Measurements from ENCODE around the gene NTNG1.

NTNG1 gene

GRCh38 chr1:107142140-107142542 is 1.3 kb downstream of the NTNG1 start:
- H3K27me3 ChIP-seq (ENCODE audit: control insufficient read depth in 5 of 5, insufficient read depth in 4 of 5, low read length in 5 of 5) = peaks cover 5 to 34% (median 18%) of the 10 kb centered on the region in 5 donors
- no peak overlapping the region for H3K9ac ChIP-seq (ENCODE audit: low read length in 5 of 5)
- peak overlapping the region; percentile 52 to 71 (median 63) for H3K4me3 ChIP-seq (ENCODE audit: low read depth in 1 of 5, low read length in 5 of 5)
- H3K36me3 ChIP-seq (ENCODE audit: control insufficient read depth in 5 of 5, insufficient read depth in 5 of 5, low read length in 5 of 5) = no peaks in the 10 kb centered on the region
- H3K4me1 ChIP-seq (ENCODE audit: control insufficient read depth in 5 of 5, insufficient read depth in 5 of 5, low read length in 5 of 5) = peaks cover 0 to 20% (median 20%) of the 10 kb centered on the region in 5 donors
- H3K9me3 ChIP-seq (ENCODE audit: control insufficient read depth in 5 of 5, low read length in 5 of 5) = no peaks in the 10 kb centered on the region
- H3K27ac ChIP-seq (ENCODE audit: low read depth, low read length) = no peak overlapping the region

GRCh38 chr1:107142666-107143065 is 1.8 kb downstream of the NTNG1 start:
- Histone ChIP-seq H3K27me3 (ENCODE audit: control insufficient read depth in 5 of 5, insufficient read depth in 4 of 5, low read length in 5 of 5) (peaks cover 5 to 34% (median 18%) of the 10 kb centered on the region in 5 donors), H3K36me3 (ENCODE audit: control insufficient read depth in 5 of 5, insufficient read depth in 5 of 5, low read length in 5 of 5) (no peaks in the 10 kb centered on the region), H3K9ac (ENCODE audit: low read length in 5 of 5) (no peak overlapping the region), H3K9me3 (ENCODE audit: control insufficient read depth in 5 of 5, low read length in 5 of 5) (no peaks in the 10 kb centered on the region), H3K27ac (ENCODE audit: low read depth, low read length) (no peak overlapping the region), H3K4me1 (ENCODE audit: control insufficient read depth in 5 of 5, insufficient read depth in 5 of 5, low read length in 5 of 5) (peaks cover 0 to 20% (median 20%) of the 10 kb centered on the region in 5 donors), H3K4me3 (ENCODE audit: low read depth in 1 of 5, low read length in 5 of 5) (no peak overlapping the region)

- H3K4me1 ChIP-seq (ENCODE audit: control insufficient read depth in 5 of 5, insufficient read depth in 5 of 5, low read length in 5 of 5) = peaks cover 0 to 11% (median 10%) of the 10 kb centered on the region in 5 donors
- no peaks in the 10 kb centered on the region for H3K36me3 ChIP-seq (ENCODE audit: control insufficient read depth in 5 of 5, insufficient read depth in 5 of 5, low read length in 5 of 5)
- H3K9me3 ChIP-seq (ENCODE audit: control insufficient read depth in 5 of 5, low read length in 5 of 5) = no peaks in the 10 kb centered on the region
- H3K27ac ChIP-seq (ENCODE audit: low read depth, low read length) = no peak overlapping the region
- H3K4me3 ChIP-seq (ENCODE audit: low read depth in 1 of 5, low read length in 5 of 5) = no peak overlapping the region
- peaks cover 0 to 12% (median 7%) of the 10 kb centered on the region in 5 donors for H3K27me3 ChIP-seq (ENCODE audit: control insufficient read depth in 5 of 5, insufficient read depth in 4 of 5, low read length in 5 of 5)
- no peak overlapping the region for H3K9ac ChIP-seq (ENCODE audit: low read length in 5 of 5)
These were observed 4.8 kb downstream of the NTNG1 start for GRCh38 chr1:107145637-107146036.

GRCh38 chr1:107147843-107148242 is 7.0 kb downstream of the NTNG1 start:
- H3K27me3 ChIP-seq (ENCODE audit: control insufficient read depth in 5 of 5, insufficient read depth in 4 of 5, low read length in 5 of 5) = peaks cover 0 to 4% (median 3%) of the 10 kb centered on the region in 5 donors
- H3K9me3 ChIP-seq (ENCODE audit: control insufficient read depth in 5 of 5, low read length in 5 of 5) = no peaks in the 10 kb centered on the region
- H3K9ac ChIP-seq (ENCODE audit: low read length in 5 of 5) = no peak overlapping the region
- no peaks in the 10 kb centered on the region for H3K36me3 ChIP-seq (ENCODE audit: control insufficient read depth in 5 of 5, insufficient read depth in 5 of 5, low read length in 5 of 5)
- no peak overlapping the region for H3K4me3 ChIP-seq (ENCODE audit: low read depth in 1 of 5, low read length in 5 of 5)
- no peak overlapping the region for H3K27ac ChIP-seq (ENCODE audit: low read depth, low read length)
- H3K4me1 ChIP-seq (ENCODE audit: control insufficient read depth in 5 of 5, insufficient read depth in 5 of 5, low read length in 5 of 5) = no peaks in the 10 kb centered on the region

GRCh38 chr1:107149946-107150345 is 9.1 kb downstream of the NTNG1 start:
- H3K9me3 ChIP-seq (ENCODE audit: control insufficient read depth in 5 of 5, low read length in 5 of 5) = no peaks in the 10 kb centered on the region
- no peaks in the 10 kb centered on the region for H3K4me1 ChIP-seq (ENCODE audit: control insufficient read depth in 5 of 5, insufficient read depth in 5 of 5, low read length in 5 of 5)
- H3K27me3 ChIP-seq (ENCODE audit: control insufficient read depth in 5 of 5, insufficient read depth in 4 of 5, low read length in 5 of 5) = peaks cover 0 to 2% (median 0%) of the 10 kb centered on the region in 5 donors
- no peak overlapping the region for H3K9ac ChIP-seq (ENCODE audit: low read length in 5 of 5)
- no peak overlapping the region for H3K4me3 ChIP-seq (ENCODE audit: low read depth in 1 of 5, low read length in 5 of 5)
- no peaks in the 10 kb centered on the region for H3K36me3 ChIP-seq (ENCODE audit: control insufficient read depth in 5 of 5, insufficient read depth in 5 of 5, low read length in 5 of 5)
- H3K27ac ChIP-seq (ENCODE audit: low read depth, low read length) = no peak overlapping the region

- Histone ChIP-seq H3K27ac (ENCODE audit: low read depth, low read length) (no peak overlapping the region), H3K4me1 (ENCODE audit: control insufficient read depth in 5 of 5, insufficient read depth in 5 of 5, low read length in 5 of 5) (no peaks in the 10 kb centered on the region), H3K4me3 (ENCODE audit: low read depth in 1 of 5, low read length in 5 of 5) (no peak overlapping the region), H3K36me3 (ENCODE audit: control insufficient read depth in 5 of 5, insufficient read depth in 5 of 5, low read length in 5 of 5) (no peaks in the 10 kb centered on the region), H3K9ac (ENCODE audit: low read length in 5 of 5) (no peak overlapping the region), H3K27me3 (ENCODE audit: control insufficient read depth in 5 of 5, insufficient read depth in 4 of 5, low read length in 5 of 5) (peaks cover 0 to 2% (median 0%) of the 10 kb centered on the region in 5 donors), H3K9me3 (ENCODE audit: control insufficient read depth in 5 of 5, low read length in 5 of 5) (no peaks in the 10 kb centered on the region)
These were observed 10.5 kb downstream of the NTNG1 start for GRCh38 chr1:107151295-107151694.

GRCh38 chr1:107152395-107152794 is 11.6 kb downstream of the NTNG1 start:
- H3K27ac ChIP-seq (ENCODE audit: low read depth, low read length) = no peak overlapping the region
- H3K27me3 ChIP-seq (ENCODE audit: control insufficient read depth in 5 of 5, insufficient read depth in 4 of 5, low read length in 5 of 5) = peaks cover 0 to 2% (median 0%) of the 10 kb centered on the region in 5 donors
- no peaks in the 10 kb centered on the region for H3K4me1 ChIP-seq (ENCODE audit: control insufficient read depth in 5 of 5, insufficient read depth in 5 of 5, low read length in 5 of 5)
- H3K9me3 ChIP-seq (ENCODE audit: control insufficient read depth in 5 of 5, low read length in 5 of 5) = no peaks in the 10 kb centered on the region
- no peak overlapping the region for H3K4me3 ChIP-seq (ENCODE audit: low read depth in 1 of 5, low read length in 5 of 5)
- no peak overlapping the region for H3K9ac ChIP-seq (ENCODE audit: low read length in 5 of 5)
- H3K36me3 ChIP-seq (ENCODE audit: control insufficient read depth in 5 of 5, insufficient read depth in 5 of 5, low read length in 5 of 5) = no peaks in the 10 kb centered on the region

GRCh38 chr1:107153014-107153413 is 12.2 kb downstream of the NTNG1 start:
- H3K27me3 ChIP-seq (ENCODE audit: control insufficient read depth in 5 of 5, insufficient read depth in 4 of 5, low read length in 5 of 5) = peaks cover 0 to 2% (median 0%) of the 10 kb centered on the region in 5 donors

GRCh38 chr1:107158496-107158895 is 17.7 kb downstream of the NTNG1 start:
- Histone ChIP-seq H3K4me3 (ENCODE audit: low read depth in 1 of 5, low read length in 5 of 5) (no peak overlapping the region), H3K9me3 (ENCODE audit: control insufficient read depth in 5 of 5, low read length in 5 of 5) (no peaks in the 10 kb centered on the region), H3K36me3 (ENCODE audit: control insufficient read depth in 5 of 5, insufficient read depth in 5 of 5, low read length in 5 of 5) (no peaks in the 10 kb centered on the region), H3K9ac (ENCODE audit: low read length in 5 of 5) (no peak overlapping the region), H3K27ac (ENCODE audit: low read depth, low read length) (no peak overlapping the region), H3K4me1 (ENCODE audit: control insufficient read depth in 5 of 5, insufficient read depth in 5 of 5, low read length in 5 of 5) (no peaks in the 10 kb centered on the region), H3K27me3 (ENCODE audit: control insufficient read depth in 5 of 5, insufficient read depth in 4 of 5, low read length in 5 of 5) (no peaks in the 10 kb centered on the region)

More at GRCh38 chr1:107153014-107153413, 12.2 kb downstream of the NTNG1 start:
- Histone ChIP-seq H3K9ac (ENCODE audit: low read length in 5 of 5) (no peak overlapping the region), H3K36me3 (ENCODE audit: control insufficient read depth in 5 of 5, insufficient read depth in 5 of 5, low read length in 5 of 5) (no peaks in the 10 kb centered on the region), H3K4me1 (ENCODE audit: control insufficient read depth in 5 of 5, insufficient read depth in 5 of 5, low read length in 5 of 5) (no peaks in the 10 kb centered on the region), H3K27ac (ENCODE audit: low read depth, low read length) (no peak overlapping the region), H3K9me3 (ENCODE audit: control insufficient read depth in 5 of 5, low read length in 5 of 5) (no peaks in the 10 kb centered on the region), H3K4me3 (ENCODE audit: low read depth in 1 of 5, low read length in 5 of 5) (no peak overlapping the region)

- no peaks in the 10 kb centered on the region for H3K9me3 ChIP-seq (ENCODE audit: control insufficient read depth in 5 of 5, low read length in 5 of 5)
- H3K27me3 ChIP-seq (ENCODE audit: control insufficient read depth in 5 of 5, insufficient read depth in 4 of 5, low read length in 5 of 5) = no peaks in the 10 kb centered on the region
- no peaks in the 10 kb centered on the region for H3K4me1 ChIP-seq (ENCODE audit: control insufficient read depth in 5 of 5, insufficient read depth in 5 of 5, low read length in 5 of 5)
- H3K27ac ChIP-seq (ENCODE audit: low read depth, low read length) = no peak overlapping the region
- H3K36me3 ChIP-seq (ENCODE audit: control insufficient read depth in 5 of 5, insufficient read depth in 5 of 5, low read length in 5 of 5) = no peaks in the 10 kb centered on the region
- H3K4me3 ChIP-seq (ENCODE audit: low read depth in 1 of 5, low read length in 5 of 5) = no peak overlapping the region
- H3K9ac ChIP-seq (ENCODE audit: low read length in 5 of 5) = no peak overlapping the region
These were observed 18.2 kb downstream of the NTNG1 start for GRCh38 chr1:107158991-107159390.

- no peaks in the 10 kb centered on the region for H3K4me1 ChIP-seq (ENCODE audit: control insufficient read depth in 5 of 5, insufficient read depth in 5 of 5, low read length in 5 of 5)
- H3K27me3 ChIP-seq (ENCODE audit: control insufficient read depth in 5 of 5, insufficient read depth in 4 of 5, low read length in 5 of 5) = no peaks in the 10 kb centered on the region
- H3K9ac ChIP-seq (ENCODE audit: low read length in 5 of 5) = no peak overlapping the region
- H3K9me3 ChIP-seq (ENCODE audit: control insufficient read depth in 5 of 5, low read length in 5 of 5) = peaks cover 0 to 5% (median 0%) of the 10 kb centered on the region in 5 donors
- no peaks in the 10 kb centered on the region for H3K36me3 ChIP-seq (ENCODE audit: control insufficient read depth in 5 of 5, insufficient read depth in 5 of 5, low read length in 5 of 5)
- no peak overlapping the region for H3K4me3 ChIP-seq (ENCODE audit: low read depth in 1 of 5, low read length in 5 of 5)
- H3K27ac ChIP-seq (ENCODE audit: low read depth, low read length) = no peak overlapping the region
These were observed 21.9 kb downstream of the NTNG1 start for GRCh38 chr1:107162745-107163144.
